H9 (cell line): ENCODE measurements around the gene MAD1L1. TPM values are rescaled to one million over a fixed set of nuclear protein-coding genes. Genes with fewer than 3 reads are reported as not detected.

ENCODE experiments used
- DNase-seq: peaks from one replicate; pipeline ENCODE4 v3.0.0-alpha.2; 2017
- H2AFZ ChIP-seq: one replicate; pipeline ENCODE4 v1.6.1; 2013; ENCODE audit warnings: mild to moderate bottlenecking, low read length, control low read depth, moderate library complexity
- H2AK5ac ChIP-seq: 2 replicates; pipeline ENCODE4 v1.6.1; 2013; ENCODE audit warnings: low read length, control low read depth, mixed read lengths; ENCODE audit not compliant: insufficient read length
- H2BK120ac ChIP-seq: one replicate; pipeline ENCODE4 v1.6.1; 2013; ENCODE audit warnings: low read depth, mild to moderate bottlenecking, low read length, control low read depth, inconsistent platforms; ENCODE audit not compliant: poor library complexity, severe bottlenecking
- H2BK12ac ChIP-seq: 2 replicates; pipeline ENCODE4 v1.6.1; 2013; ENCODE audit warnings: low read length, control low read depth, mixed read lengths, low read depth; ENCODE audit not compliant: insufficient read length
- H2BK15ac ChIP-seq: 2 replicates; pipeline ENCODE4 v1.6.1; 2013; ENCODE audit warnings: low read depth, low read length, control low read depth
- H2BK20ac ChIP-seq: one replicate; pipeline ENCODE4 v1.6.1; 2013; ENCODE audit warnings: low read depth, mild to moderate bottlenecking, low read length, control low read depth, inconsistent platforms; ENCODE audit not compliant: poor library complexity, severe bottlenecking
- H2BK5ac ChIP-seq: 2 replicates; pipeline ENCODE4 v1.6.1; 2013; ENCODE audit warnings: low read length, control low read depth, mixed read lengths; ENCODE audit not compliant: insufficient read length
- H3K14ac ChIP-seq: 2 replicates; pipeline ENCODE4 v1.6.1; 2013; ENCODE audit warnings: low read length, control low read depth; ENCODE audit not compliant: insufficient read depth
- H3K18ac ChIP-seq: 2 replicates; pipeline ENCODE4 v1.6.1; 2013; ENCODE audit warnings: low read depth, mild to moderate bottlenecking, mixed read lengths, low read length, control low read depth; ENCODE audit not compliant: insufficient read length
- H3K23ac ChIP-seq: 2 replicates; pipeline ENCODE4 v1.6.1; 2013; ENCODE audit warnings: low read length, control low read depth, mixed read lengths, low read depth; ENCODE audit not compliant: insufficient read length
- H3K23me2 ChIP-seq: 2 replicates; pipeline ENCODE4 v1.6.1; 2013; ENCODE audit warnings: low read depth, mild to moderate bottlenecking, mixed read lengths, low read length, control low read depth; ENCODE audit not compliant: insufficient read length, poor library complexity, severe bottlenecking
- H3K27ac ChIP-seq: 2 replicates; pipeline ENCODE4 v1.5.1; 2013; ENCODE audit warnings: low read length, control low read depth, mixed read lengths, low read depth; ENCODE audit not compliant: insufficient read length
- H3K27me3 ChIP-seq: 2 replicates; pipeline ENCODE4 v1.6.1; 2013; ENCODE audit warnings: low read length, control low read depth, inconsistent platforms; ENCODE audit not compliant: insufficient read depth
- H3K4ac ChIP-seq: 2 replicates; pipeline ENCODE4 v1.6.1; 2013; ENCODE audit warnings: low read depth, mild to moderate bottlenecking, control low read depth, inconsistent platforms, low read length, moderate library complexity
- H3K4me1 ChIP-seq: 2 replicates; pipeline ENCODE4 v1.6.1; 2013; ENCODE audit warnings: low read length, control low read depth, inconsistent platforms; ENCODE audit not compliant: insufficient read depth
- H3K4me2 ChIP-seq: 2 replicates; pipeline ENCODE4 v1.6.1; 2013; ENCODE audit warnings: low read length, control low read depth, mixed read lengths; ENCODE audit not compliant: insufficient read length, insufficient read depth
- H3K56ac ChIP-seq: 2 replicates; pipeline ENCODE4 v1.6.1; 2013; ENCODE audit warnings: low read depth, mild to moderate bottlenecking, mixed read lengths, low read length, control low read depth; ENCODE audit not compliant: insufficient read length
- H3K79me1 ChIP-seq: 2 replicates; pipeline ENCODE4 v1.6.1; 2013; ENCODE audit warnings: low read depth, mild to moderate bottlenecking, moderate library complexity, low read length, control low read depth, inconsistent platforms; ENCODE audit not compliant: insufficient read depth, poor library complexity, severe bottlenecking
- H3K79me2 ChIP-seq: 2 replicates; pipeline ENCODE4 v1.6.1; 2013; ENCODE audit warnings: low read length, control low read depth, inconsistent platforms; ENCODE audit not compliant: insufficient read depth
- H3K9ac ChIP-seq: 2 replicates; pipeline ENCODE4 v1.6.1; 2013; ENCODE audit warnings: low read length, control low read depth, mixed read lengths; ENCODE audit not compliant: insufficient read length; ENCODE audit errors: extremely low read depth
- H3K9me3 ChIP-seq: one replicate; pipeline ENCODE4 v1.6.1; 2013; ENCODE audit warnings: low read depth, low read length, inconsistent platforms; ENCODE audit not compliant: control insufficient read depth
- H3T11ph ChIP-seq: one replicate; pipeline ENCODE4 v1.6.1; 2013; ENCODE audit warnings: mild to moderate bottlenecking, low read length, control low read depth, inconsistent platforms
- H4K20me1 ChIP-seq: one replicate; pipeline ENCODE4 v1.6.1; 2013; ENCODE audit not compliant: control insufficient read depth, insufficient read length, insufficient read depth
- H4K5ac ChIP-seq: 2 replicates; pipeline ENCODE4 v1.6.1; 2013; ENCODE audit warnings: low read depth, mild to moderate bottlenecking, mixed read lengths, low read length, control low read depth; ENCODE audit not compliant: insufficient read length
- H4K8ac ChIP-seq: replicated peaks from 2 replicates; pipeline ENCODE4 v1.6.1; 2013; ENCODE audit warnings: low read length, control low read depth, mixed read lengths, low read depth; ENCODE audit not compliant: insufficient read length
- H4K91ac ChIP-seq: 2 replicates; pipeline ENCODE4 v1.6.1; 2013; ENCODE audit warnings: low read depth, mild to moderate bottlenecking, moderate library complexity, mixed read lengths, low read length, control low read depth; ENCODE audit not compliant: insufficient read length
- H3K27ac Mint-ChIP-seq, 3 experiments: 2 replicates in 2 of 3; 3 replicates in 1 of 3; pipeline ENCODE4 v1.8.0; 2020 to 2021; ENCODE audit warnings: mixed read lengths in 3 of 3, mild to moderate bottlenecking in 1 of 3, moderate library complexity in 1 of 3
- H3K27me3 Mint-ChIP-seq: 2 replicates; pipeline ENCODE4 v1.8.0; 2021; ENCODE audit warnings: low read depth, mild to moderate bottlenecking, moderate library complexity, mixed read lengths
- H3K36me3 Mint-ChIP-seq, 3 experiments: 2 replicates in 2 of 3; 3 replicates in 1 of 3; pipeline ENCODE4 v1.8.0; 2020 to 2021; ENCODE audit warnings: low read depth in 3 of 3, mixed read lengths in 3 of 3; ENCODE audit not compliant: insufficient read depth in 1 of 3
- H3K4me1 Mint-ChIP-seq, 2 experiments: 2 replicates each; pipeline ENCODE4 v1.8.0; 2020; ENCODE audit warnings: mixed read lengths in 2 of 2
- H3K4me3 Mint-ChIP-seq, 2 experiments: 2 replicates in 1 of 2; 3 replicates in 1 of 2; pipeline ENCODE4 v1.8.0; 2020 to 2021; ENCODE audit warnings: mild to moderate bottlenecking in 2 of 2, mixed read lengths in 2 of 2, moderate library complexity in 1 of 2
- H3K9me3 Mint-ChIP-seq, 2 experiments: 2 replicates in 1 of 2; 3 replicates in 1 of 2; pipeline ENCODE4 v1.8.0; 2020; ENCODE audit warnings: mild to moderate bottlenecking in 2 of 2, mixed read lengths in 2 of 2, moderate library complexity in 1 of 2
- WGBS: extraction: QIAGEN DNeasy Blood & Tissue Kit; methylation state at CpG from one replicate; pipeline ENCODE4 v1.1.7; 2013; ENCODE audit warnings: missing lambda C conversion rate, low lambda C conversion rate, mixed read lengths; ENCODE audit not compliant: insufficient read length; ENCODE audit errors: extremely low coverage; 5-methylcytosine and 5-hydroxymethylcytosine counted together
- total RNA-seq: library from RNA; stranded (reverse); gene quantifications from 2 replicates; pipeline ENCODE4 v1.2.1, GENCODE V29; 2021
- TF ChIP-seq, protein P1 (sequence below): fragments of 200-600 bp; sonication (generic); conservative IDR thresholded peaks from 3 replicates; pipeline ENCODE4 v1.8.0; 2021; ENCODE audit warnings: antibody characterized with exemption, mild to moderate bottlenecking

Gene MAD1L1
- total RNA-seq, 1 experiment from 2014 or later, result 39.0 TPM

DNA sequence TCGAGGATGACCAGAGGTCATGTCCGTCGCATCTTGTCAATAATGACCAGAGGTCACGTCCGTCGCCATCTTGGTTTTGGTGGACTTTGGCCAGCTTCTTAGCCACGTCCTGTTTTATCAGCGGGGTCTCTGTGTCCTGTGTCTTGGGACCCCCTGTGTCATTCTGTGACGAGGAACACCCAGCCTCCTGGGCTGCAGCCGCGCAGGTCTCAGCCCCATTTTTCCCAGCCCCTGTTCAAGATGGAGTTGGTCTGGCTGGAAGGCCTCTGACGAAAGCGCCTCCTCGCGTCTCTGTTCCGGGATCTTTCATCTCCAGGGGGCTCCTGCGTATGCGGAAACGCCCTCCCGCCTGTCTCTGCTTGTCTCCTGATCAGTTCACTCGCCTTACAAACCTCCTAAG is 428.4 kb downstream of the MAD1L1 start:
- Mint-ChIP-seq H3K4me1 (peaks cover 0 to 7% of the 10 kb centered on the region in 2 experiments; a peak in 2 of 4 replicates), H3K4me3 (no peak overlapping the region), H3K36me3 (peaks cover 0 to 18% (median 5%) of the 10 kb centered on the region in 3 experiments; a peak in 4 of 7 replicates), H3K27me3 (peaks cover 12% of the 10 kb centered on the region), H3K27ac (no peak overlapping the region), H3K9me3 (peaks cover 28 to 32% of the 10 kb centered on the region in 2 experiments)
- Histone ChIP-seq H3K79me1 (no peaks in the 10 kb centered on the region), H4K20me1 (no peaks in the 10 kb centered on the region), H4K8ac (no peak overlapping the region), H3K79me2 (no peaks in the 10 kb centered on the region), H2BK20ac (no peak overlapping the region), H3K27ac (no peak overlapping the region), H2BK15ac (no peak overlapping the region), H3K18ac (no peak overlapping the region), H3K4ac (no peak overlapping the region), H4K91ac (no peak overlapping the region), H3K27me3 (no peaks in the 10 kb centered on the region), H3K4me1 (no peaks in the 10 kb centered on the region), H3K9me3 (no peaks in the 10 kb centered on the region), H3K9ac (no peak overlapping the region), H2BK12ac (no peak overlapping the region), H2BK120ac (no peak overlapping the region), H3K4me2 (no peak overlapping the region), H3K56ac (no peak overlapping the region), H3K23me2 (no peaks in the 10 kb centered on the region), H4K5ac (no peak overlapping the region), H3T11ph (no peak overlapping the region), H2BK5ac (no peak overlapping the region), H3K14ac (no peak overlapping the region), H2AFZ (no peak overlapping the region), H2AK5ac (no peak overlapping the region), H3K23ac (no peak overlapping the region)
- DNase-seq, result no peak
- no CpG with 5 or more reads among the region's 21 CpGs for WGBS
- TF ChIP-seq, protein P1, sequence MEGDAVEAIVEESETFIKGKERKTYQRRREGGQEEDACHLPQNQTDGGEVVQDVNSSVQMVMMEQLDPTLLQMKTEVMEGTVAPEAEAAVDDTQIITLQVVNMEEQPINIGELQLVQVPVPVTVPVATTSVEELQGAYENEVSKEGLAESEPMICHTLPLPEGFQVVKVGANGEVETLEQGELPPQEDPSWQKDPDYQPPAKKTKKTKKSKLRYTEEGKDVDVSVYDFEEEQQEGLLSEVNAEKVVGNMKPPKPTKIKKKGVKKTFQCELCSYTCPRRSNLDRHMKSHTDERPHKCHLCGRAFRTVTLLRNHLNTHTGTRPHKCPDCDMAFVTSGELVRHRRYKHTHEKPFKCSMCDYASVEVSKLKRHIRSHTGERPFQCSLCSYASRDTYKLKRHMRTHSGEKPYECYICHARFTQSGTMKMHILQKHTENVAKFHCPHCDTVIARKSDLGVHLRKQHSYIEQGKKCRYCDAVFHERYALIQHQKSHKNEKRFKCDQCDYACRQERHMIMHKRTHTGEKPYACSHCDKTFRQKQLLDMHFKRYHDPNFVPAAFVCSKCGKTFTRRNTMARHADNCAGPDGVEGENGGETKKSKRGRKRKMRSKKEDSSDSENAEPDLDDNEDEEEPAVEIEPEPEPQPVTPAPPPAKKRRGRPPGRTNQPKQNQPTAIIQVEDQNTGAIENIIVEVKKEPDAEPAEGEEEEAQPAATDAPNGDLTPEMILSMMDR, result no peak
